ENCODE results near the gene HPSE.

DNA sequence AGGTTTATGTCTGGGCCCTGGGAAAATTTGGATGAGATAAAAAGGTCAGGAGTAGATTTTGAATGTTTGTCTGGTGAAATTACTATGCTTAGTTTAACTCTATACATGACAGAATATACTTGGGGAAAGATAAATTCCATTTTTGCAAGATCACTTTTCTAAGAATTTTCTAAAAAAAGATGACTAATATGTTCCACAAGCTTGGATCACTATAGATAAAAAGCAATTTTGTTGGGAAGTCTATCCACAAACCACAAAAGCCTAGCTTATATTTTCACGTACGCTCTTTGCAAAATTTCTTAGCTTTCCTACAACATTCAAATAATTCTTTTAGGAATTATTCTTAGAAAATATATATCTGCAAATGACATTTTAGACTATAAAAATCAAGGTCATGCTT is 29.5 kb downstream of the HPSE start:
- no peak for TF ChIP-seq CTCF (IDR thresholded peaks at IDR 0.05; ENCODE audit: low read depth, low read length, missing input control)
- no peak for TF ChIP-seq SP1 (IDR thresholded peaks at IDR 0.05)
- TF ChIP-seq JUND (IDR thresholded peaks at IDR 0.05), result no peak
- TF ChIP-seq, protein P1, sequence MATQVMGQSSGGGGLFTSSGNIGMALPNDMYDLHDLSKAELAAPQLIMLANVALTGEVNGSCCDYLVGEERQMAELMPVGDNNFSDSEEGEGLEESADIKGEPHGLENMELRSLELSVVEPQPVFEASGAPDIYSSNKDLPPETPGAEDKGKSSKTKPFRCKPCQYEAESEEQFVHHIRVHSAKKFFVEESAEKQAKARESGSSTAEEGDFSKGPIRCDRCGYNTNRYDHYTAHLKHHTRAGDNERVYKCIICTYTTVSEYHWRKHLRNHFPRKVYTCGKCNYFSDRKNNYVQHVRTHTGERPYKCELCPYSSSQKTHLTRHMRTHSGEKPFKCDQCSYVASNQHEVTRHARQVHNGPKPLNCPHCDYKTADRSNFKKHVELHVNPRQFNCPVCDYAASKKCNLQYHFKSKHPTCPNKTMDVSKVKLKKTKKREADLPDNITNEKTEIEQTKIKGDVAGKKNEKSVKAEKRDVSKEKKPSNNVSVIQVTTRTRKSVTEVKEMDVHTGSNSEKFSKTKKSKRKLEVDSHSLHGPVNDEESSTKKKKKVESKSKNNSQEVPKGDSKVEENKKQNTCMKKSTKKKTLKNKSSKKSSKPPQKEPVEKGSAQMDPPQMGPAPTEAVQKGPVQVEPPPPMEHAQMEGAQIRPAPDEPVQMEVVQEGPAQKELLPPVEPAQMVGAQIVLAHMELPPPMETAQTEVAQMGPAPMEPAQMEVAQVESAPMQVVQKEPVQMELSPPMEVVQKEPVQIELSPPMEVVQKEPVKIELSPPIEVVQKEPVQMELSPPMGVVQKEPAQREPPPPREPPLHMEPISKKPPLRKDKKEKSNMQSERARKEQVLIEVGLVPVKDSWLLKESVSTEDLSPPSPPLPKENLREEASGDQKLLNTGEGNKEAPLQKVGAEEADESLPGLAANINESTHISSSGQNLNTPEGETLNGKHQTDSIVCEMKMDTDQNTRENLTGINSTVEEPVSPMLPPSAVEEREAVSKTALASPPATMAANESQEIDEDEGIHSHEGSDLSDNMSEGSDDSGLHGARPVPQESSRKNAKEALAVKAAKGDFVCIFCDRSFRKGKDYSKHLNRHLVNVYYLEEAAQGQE (IDR thresholded peaks at IDR 0.05), result no peak
- TF ChIP-seq EGR1 (IDR thresholded peaks at IDR 0.05; ENCODE audit: low read depth in 2 of 2), result no peak
- TF ChIP-seq YY1 (IDR thresholded peaks at IDR 0.05), result no peak
- no peak for TF ChIP-seq GABPA (IDR thresholded peaks at IDR 0.05 in 1 of 2, conservative IDR thresholded peaks at IDR 0.05 in 1 of 2)
- no peak for TF ChIP-seq TAF1 (conservative IDR thresholded peaks at IDR 0.05)
- TF ChIP-seq, protein P2, sequence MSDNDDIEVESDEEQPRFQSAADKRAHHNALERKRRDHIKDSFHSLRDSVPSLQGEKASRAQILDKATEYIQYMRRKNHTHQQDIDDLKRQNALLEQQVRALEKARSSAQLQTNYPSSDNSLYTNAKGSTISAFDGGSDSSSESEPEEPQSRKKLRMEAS (IDR thresholded peaks at IDR 0.05), result no peak
- TF ChIP-seq RXRA (IDR thresholded peaks at IDR 0.05), result no peak
- TF ChIP-seq NR2F2 (IDR thresholded peaks at IDR 0.05), result no peak
- TF ChIP-seq, protein P3, sequence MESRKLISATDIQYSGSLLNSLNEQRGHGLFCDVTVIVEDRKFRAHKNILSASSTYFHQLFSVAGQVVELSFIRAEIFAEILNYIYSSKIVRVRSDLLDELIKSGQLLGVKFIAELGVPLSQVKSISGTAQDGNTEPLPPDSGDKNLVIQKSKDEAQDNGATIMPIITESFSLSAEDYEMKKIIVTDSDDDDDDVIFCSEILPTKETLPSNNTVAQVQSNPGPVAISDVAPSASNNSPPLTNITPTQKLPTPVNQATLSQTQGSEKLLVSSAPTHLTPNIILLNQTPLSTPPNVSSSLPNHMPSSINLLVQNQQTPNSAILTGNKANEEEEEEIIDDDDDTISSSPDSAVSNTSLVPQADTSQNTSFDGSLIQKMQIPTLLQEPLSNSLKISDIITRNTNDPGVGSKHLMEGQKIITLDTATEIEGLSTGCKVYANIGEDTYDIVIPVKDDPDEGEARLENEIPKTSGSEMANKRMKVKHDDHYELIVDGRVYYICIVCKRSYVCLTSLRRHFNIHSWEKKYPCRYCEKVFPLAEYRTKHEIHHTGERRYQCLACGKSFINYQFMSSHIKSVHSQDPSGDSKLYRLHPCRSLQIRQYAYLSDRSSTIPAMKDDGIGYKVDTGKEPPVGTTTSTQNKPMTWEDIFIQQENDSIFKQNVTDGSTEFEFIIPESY (IDR thresholded peaks at IDR 0.05), result no peak

All from liver (tissue), 3 donors.